Loucy (cell line): ENCODE data around the gene ASTN2.

Experiments used
- H2AFZ ChIP-seq: fragments of 200-600 bp; sonication (generic); 2 replicates; pipeline ENCODE4 v1.6.0; 2016; ENCODE audit warnings: antibody characterized with exemption, mild to moderate bottlenecking, low read length, moderate library complexity
- H3F3A ChIP-seq: fragments of 200-600 bp; 2 replicates; pipeline ENCODE4 v1.6.0; 2016; ENCODE audit warnings: antibody characterized with exemption, low read depth, mild to moderate bottlenecking
- H3K27me3 ChIP-seq: fragments of 200-600 bp; sonication (generic); 2 replicates; pipeline ENCODE4 v1.6.1; 2014; ENCODE audit warnings: low read length, mild to moderate bottlenecking; ENCODE audit not compliant: insufficient read depth, poor library complexity, severe bottlenecking
- H3K36me3 ChIP-seq: fragments of 200-600 bp; sonication (generic); 2 replicates; pipeline ENCODE4 v1.6.1; 2016; ENCODE audit warnings: low read length; ENCODE audit not compliant: insufficient read depth
- H3K4me1 ChIP-seq: fragments of 200-600 bp; sonication (generic); 2 replicates; pipeline ENCODE4 v1.5.1; 2014; ENCODE audit warnings: low read length, mild to moderate bottlenecking; ENCODE audit not compliant: insufficient read depth, poor library complexity, severe bottlenecking
- H3K4me2 ChIP-seq: fragments of 200-600 bp; sonication (generic); 2 replicates; pipeline ENCODE4 v1.6.0; 2014; ENCODE audit warnings: antibody characterized with exemption, low read length, low read depth, mild to moderate bottlenecking; ENCODE audit not compliant: poor library complexity, severe bottlenecking
- H3K4me3 ChIP-seq: fragments of 200-600 bp; sonication (generic); 2 replicates; pipeline ENCODE4 v1.5.1; 2014; ENCODE audit warnings: low read length, mild to moderate bottlenecking, mixed read lengths; ENCODE audit not compliant: poor library complexity, severe bottlenecking
- H3K79me2 ChIP-seq: fragments of 200-600 bp; sonication (generic); 2 replicates; pipeline ENCODE4 v1.6.1; 2014; ENCODE audit warnings: low read length; ENCODE audit not compliant: insufficient read depth
- H3K9ac ChIP-seq: fragments of 200-600 bp; sonication (generic); 2 replicates; pipeline ENCODE4 v1.6.0; 2014; ENCODE audit warnings: mild to moderate bottlenecking, low read depth, low read length, moderate library complexity; ENCODE audit not compliant: poor library complexity, severe bottlenecking
- H3K9me2 ChIP-seq: fragments of 200-600 bp; sonication (generic); replicated peaks from 2 replicates; pipeline ENCODE4 v1.6.1; 2016; ENCODE audit warnings: low read depth, low read length, mixed read lengths
- H3K9me3 ChIP-seq: fragments of 200-600 bp; sonication (generic); 2 replicates; pipeline ENCODE4 v1.6.1; 2014; ENCODE audit warnings: mild to moderate bottlenecking, antibody characterized with exemption, low read length, low read depth; ENCODE audit not compliant: insufficient read depth
- H4K20me1 ChIP-seq: fragments of 200-600 bp; sonication (generic); 2 replicates; pipeline ENCODE4 v1.6.0; 2014; ENCODE audit warnings: antibody characterized with exemption, low read length, mild to moderate bottlenecking; ENCODE audit not compliant: insufficient read depth, poor library complexity, severe bottlenecking
- CTCF ChIP-seq: fragments of 200-600 bp; sonication (generic); conservative IDR thresholded peaks from 2 replicates; pipeline ENCODE4 v1.5.1; 2014; ENCODE audit warnings: mild to moderate bottlenecking, antibody characterized with exemption, low read length
- EZH2phosphoT487 ChIP-seq: fragments of 200-600 bp; IDR thresholded peaks from 2 replicates; pipeline ENCODE4 v1.6.1; 2018; ENCODE audit warnings: antibody characterized with exemption, mild to moderate bottlenecking, moderate library complexity, borderline replicate concordance

The ASTN2 gene

GRCh38 chr9:117395151-117395650, 19.7 kb downstream of the ASTN2 start:
- Histone ChIP-seq H3K36me3 (no peaks in the 10 kb centered on the region), H3K79me2 (no peaks in the 10 kb centered on the region), H3K9me3 (no peaks in the 10 kb centered on the region), H3K4me1 (no peaks in the 10 kb centered on the region), H3K4me3 (no peak overlapping the region), H3F3A (no peaks in the 10 kb centered on the region), H2AFZ (no peak overlapping the region), H3K27me3 (no peaks in the 10 kb centered on the region), H3K9me2 (no peaks in the 10 kb centered on the region), H3K4me2 (no peak overlapping the region), H3K9ac (no peak overlapping the region), H4K20me1 (no peaks in the 10 kb centered on the region)
- TF ChIP-seq CTCF (no peak), EZH2phosphoT487 (no peak)

- no peaks in the 10 kb centered on the region for H4K20me1 ChIP-seq
- no peak overlapping the region for H2AFZ ChIP-seq
- no peak overlapping the region for H3K9ac ChIP-seq
Observed at GRCh38 chr9:117394655-117395054, 20.2 kb downstream of the ASTN2 start.

GRCh38 chr9:117392992-117393391, 21.9 kb downstream of the ASTN2 start:
- Histone ChIP-seq H3K4me2 (no peak overlapping the region), H3K79me2 (no peaks in the 10 kb centered on the region), H3K4me3 (no peak overlapping the region), H3F3A (no peaks in the 10 kb centered on the region), H2AFZ (no peak overlapping the region), H3K4me1 (no peaks in the 10 kb centered on the region), H3K27me3 (no peaks in the 10 kb centered on the region), H3K36me3 (no peaks in the 10 kb centered on the region), H4K20me1 (no peaks in the 10 kb centered on the region), H3K9me3 (no peaks in the 10 kb centered on the region), H3K9ac (no peak overlapping the region), H3K9me2 (no peaks in the 10 kb centered on the region)
- no peak for TF ChIP-seq EZH2phosphoT487
- no peak for TF ChIP-seq CTCF

More at GRCh38 chr9:117394655-117395054, 20.2 kb downstream of the ASTN2 start:
- H3K27me3 ChIP-seq: no peaks in the 10 kb centered on the region
- no peaks in the 10 kb centered on the region for H3K9me3 ChIP-seq
- H3F3A ChIP-seq: no peaks in the 10 kb centered on the region
- no peak for TF ChIP-seq EZH2phosphoT487
- H3K4me2 ChIP-seq: no peak overlapping the region
- no peaks in the 10 kb centered on the region for H3K4me1 ChIP-seq
- H3K4me3 ChIP-seq: no peak overlapping the region
- H3K36me3 ChIP-seq: no peaks in the 10 kb centered on the region
- H3K9me2 ChIP-seq: no peaks in the 10 kb centered on the region
- no peaks in the 10 kb centered on the region for H3K79me2 ChIP-seq

- H3K9ac ChIP-seq: no peak overlapping the region
- H4K20me1 ChIP-seq: no peaks in the 10 kb centered on the region
- H3K4me1 ChIP-seq: no peaks in the 10 kb centered on the region
- no peak overlapping the region for H3K4me3 ChIP-seq
- no peaks in the 10 kb centered on the region for H3K9me3 ChIP-seq
- no peaks in the 10 kb centered on the region for H3K36me3 ChIP-seq
- H3F3A ChIP-seq: no peaks in the 10 kb centered on the region
- H3K4me2 ChIP-seq: no peak overlapping the region
- no peaks in the 10 kb centered on the region for H3K9me2 ChIP-seq
- H3K79me2 ChIP-seq: no peaks in the 10 kb centered on the region
- no peak overlapping the region for H2AFZ ChIP-seq
- no peaks in the 10 kb centered on the region for H3K27me3 ChIP-seq
- TF ChIP-seq EZH2phosphoT487 (no peak), CTCF (no peak)
Observed at GRCh38 chr9:117387422-117387821, 27.4 kb downstream of the ASTN2 start.
